ENCODE measurements around the gene PRKCH. TPM values are rescaled to one million over a fixed set of nuclear protein-coding genes. Genes with fewer than 3 reads are reported as not detected.

PRKCH gene
- total and polyA plus RNA-seq, 8 donors = 35.2 to 48.8 (median 43.1) TPM

DNA sequence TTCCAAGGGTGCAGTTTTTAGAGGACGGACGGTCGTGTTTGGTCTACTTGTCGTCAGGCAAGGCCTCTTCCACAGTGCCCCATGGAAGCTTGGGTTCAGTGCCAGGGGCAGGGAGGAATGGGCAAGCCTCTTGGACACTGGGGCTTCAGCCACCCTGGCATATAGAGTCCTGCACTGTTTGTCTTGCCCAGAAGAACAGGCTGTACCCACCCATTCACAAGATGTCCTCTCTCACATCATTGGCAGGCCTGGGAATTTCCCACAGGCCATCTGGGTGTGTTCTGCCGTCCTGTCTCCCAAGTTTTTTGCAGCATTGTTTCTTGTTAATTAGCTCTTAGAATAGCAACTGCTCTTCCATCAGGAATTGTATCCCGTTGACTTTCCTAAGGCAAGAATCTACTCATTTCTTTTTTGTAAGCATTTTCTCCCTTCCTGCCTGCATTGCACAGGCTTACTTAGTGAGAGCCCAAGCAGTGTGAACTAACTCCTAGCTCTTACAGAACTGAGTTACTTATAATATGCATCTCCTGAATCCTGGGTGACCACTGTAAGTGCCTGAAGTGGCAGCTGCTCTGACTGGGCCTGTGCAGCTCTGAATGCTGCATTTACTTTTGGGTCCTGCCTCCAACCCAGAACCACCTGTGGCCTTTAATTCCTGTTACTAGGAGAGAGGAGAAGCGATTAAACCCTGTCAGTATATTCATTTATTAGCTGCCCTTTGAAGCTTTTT lies 224.5 kb downstream of the PRKCH start:
- no peak for ATAC-seq
- intact Hi-C loops (cut with DNase I) = no loop called here
- Histone ChIP-seq H3K4me1 (peaks cover 14 to 73% of the 10 kb centered on the region in 2 donors), H3K4me3 (no peak overlapping the region), H3K9me3 (no peaks in the 10 kb centered on the region), H3K27ac (peak overlapping the region; percentile 51 to 66), H3K27me3 (no peaks in the 10 kb centered on the region), H3K36me3 (peaks cover 0 to 36% of the 10 kb centered on the region in 2 donors)
- TF ChIP-seq, protein P1, sequence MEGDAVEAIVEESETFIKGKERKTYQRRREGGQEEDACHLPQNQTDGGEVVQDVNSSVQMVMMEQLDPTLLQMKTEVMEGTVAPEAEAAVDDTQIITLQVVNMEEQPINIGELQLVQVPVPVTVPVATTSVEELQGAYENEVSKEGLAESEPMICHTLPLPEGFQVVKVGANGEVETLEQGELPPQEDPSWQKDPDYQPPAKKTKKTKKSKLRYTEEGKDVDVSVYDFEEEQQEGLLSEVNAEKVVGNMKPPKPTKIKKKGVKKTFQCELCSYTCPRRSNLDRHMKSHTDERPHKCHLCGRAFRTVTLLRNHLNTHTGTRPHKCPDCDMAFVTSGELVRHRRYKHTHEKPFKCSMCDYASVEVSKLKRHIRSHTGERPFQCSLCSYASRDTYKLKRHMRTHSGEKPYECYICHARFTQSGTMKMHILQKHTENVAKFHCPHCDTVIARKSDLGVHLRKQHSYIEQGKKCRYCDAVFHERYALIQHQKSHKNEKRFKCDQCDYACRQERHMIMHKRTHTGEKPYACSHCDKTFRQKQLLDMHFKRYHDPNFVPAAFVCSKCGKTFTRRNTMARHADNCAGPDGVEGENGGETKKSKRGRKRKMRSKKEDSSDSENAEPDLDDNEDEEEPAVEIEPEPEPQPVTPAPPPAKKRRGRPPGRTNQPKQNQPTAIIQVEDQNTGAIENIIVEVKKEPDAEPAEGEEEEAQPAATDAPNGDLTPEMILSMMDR (IDR thresholded peaks at IDR 0.05) = no peak
- DNase-seq = no peak

DNA sequence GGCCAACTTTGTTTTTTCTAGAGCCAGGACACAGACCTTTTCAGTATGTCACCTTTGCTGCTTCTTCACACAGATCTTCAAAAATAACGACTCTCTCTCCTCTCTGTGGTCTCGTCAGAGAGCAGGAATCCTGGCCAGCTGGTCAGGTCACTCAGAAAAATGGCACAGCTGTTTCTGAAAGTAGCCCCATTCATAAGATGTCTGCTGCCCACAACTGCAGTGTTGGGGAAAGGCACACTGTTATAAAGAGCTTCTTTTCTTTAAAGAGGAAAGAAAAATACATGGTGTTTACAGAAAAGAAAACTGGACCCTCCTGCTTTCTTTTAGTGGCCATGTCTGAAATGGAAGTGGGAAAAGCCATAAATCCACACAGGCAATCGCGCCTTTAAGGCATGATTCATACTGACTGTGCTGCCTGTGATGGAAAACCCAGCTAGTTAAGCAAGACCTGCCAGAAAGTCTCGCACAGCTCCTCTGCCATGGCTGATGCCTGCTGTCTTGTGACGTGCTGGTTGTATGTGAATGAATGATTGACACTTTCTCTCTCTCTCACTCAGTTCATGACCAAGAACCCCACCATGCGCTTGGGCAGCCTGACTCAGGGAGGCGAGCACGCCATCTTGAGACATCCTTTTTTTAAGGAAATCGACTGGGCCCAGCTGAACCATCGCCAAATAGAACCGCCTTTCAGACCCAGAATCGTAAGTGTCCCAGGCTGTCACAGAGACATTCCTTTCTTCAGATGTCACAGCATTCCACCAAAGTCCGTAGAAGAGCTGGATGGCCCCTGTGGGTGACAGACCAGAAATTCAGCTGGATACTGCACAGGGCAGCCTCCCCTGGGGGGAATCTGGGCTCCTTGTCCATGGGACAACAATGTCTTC lies 226.0 kb downstream of the PRKCH start:
- H3K4me3 ChIP-seq = no peak overlapping the region
- TF ChIP-seq, protein P1 (IDR thresholded peaks at IDR 0.05) = no peak
- H3K4me1 ChIP-seq = peaks cover 15 to 88% of the 10 kb centered on the region in 2 donors
- intact Hi-C loops (cut with DNase I) = no loop called here
- no peak for DNase-seq
- H3K27ac ChIP-seq = peak overlapping the region; percentile 50 to 51
- H3K9me3 ChIP-seq = no peaks in the 10 kb centered on the region
- H3K27me3 ChIP-seq = no peaks in the 10 kb centered on the region
- peak; percentile 27 for ATAC-seq
- peaks cover 0 to 38% of the 10 kb centered on the region in 2 donors for H3K36me3 ChIP-seq

DNA sequence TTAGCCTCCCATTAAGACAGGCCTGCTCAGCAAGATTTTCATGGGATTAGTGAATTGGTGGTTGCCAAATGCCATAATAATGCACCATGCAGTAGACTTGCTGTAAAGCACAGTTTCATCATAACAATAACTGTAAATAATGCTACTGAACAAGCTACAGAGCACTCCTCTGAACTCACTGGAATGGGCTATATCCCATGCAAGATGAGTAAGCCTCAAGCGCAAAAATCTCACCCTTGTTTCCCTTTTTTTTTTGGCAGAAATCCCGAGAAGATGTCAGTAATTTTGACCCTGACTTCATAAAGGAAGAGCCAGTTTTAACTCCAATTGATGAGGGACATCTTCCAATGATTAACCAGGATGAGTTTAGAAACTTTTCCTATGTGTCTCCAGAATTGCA lies 228.0 kb downstream of the PRKCH start:
- Histone ChIP-seq H3K4me1 (peaks cover 14 to 92% of the 10 kb centered on the region in 2 donors), H3K27me3 (no peaks in the 10 kb centered on the region), H3K4me3 (no peak overlapping the region), H3K27ac (peak overlapping the region in 1 of 2 donors; percentile 67), H3K9me3 (no peaks in the 10 kb centered on the region), H3K36me3 (peaks cover 0 to 38% of the 10 kb centered on the region in 2 donors)
- ATAC-seq (no peak), DNase-seq (no peak)
- TF ChIP-seq, protein P1 (IDR thresholded peaks at IDR 0.05) = no peak
- intact Hi-C loops (cut with DNase I) = no loop called here

DNA sequence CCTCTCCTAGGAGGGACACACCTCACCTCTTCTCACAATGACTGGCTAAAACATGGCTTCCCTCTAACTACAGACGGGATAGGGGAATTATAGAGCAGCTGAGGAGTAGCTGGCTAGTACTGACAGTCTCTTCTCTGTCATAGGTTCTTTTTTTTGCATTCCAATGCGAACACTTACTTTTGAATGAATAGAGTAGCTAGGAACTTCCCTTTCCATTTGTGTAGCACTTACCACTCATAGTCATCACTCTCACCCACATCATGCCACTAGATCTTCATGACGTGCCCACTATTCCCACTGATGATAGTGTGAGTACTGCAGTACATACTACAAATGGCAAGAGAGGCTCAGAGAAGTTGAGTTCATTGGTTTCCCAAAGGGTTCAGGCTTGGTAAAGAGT lies 230.0 kb downstream of the PRKCH start:
- no peaks in the 10 kb centered on the region for H3K9me3 ChIP-seq
- H3K27ac ChIP-seq = peak overlapping the region in 1 of 2 donors; percentile 95
- intact Hi-C loops (cut with DNase I) = no loop called here
- TF ChIP-seq, protein P1 (IDR thresholded peaks at IDR 0.05) = no peak
- DNase-seq = no peak
- peak; percentile 9 for ATAC-seq
- no peak overlapping the region for H3K4me3 ChIP-seq
- H3K36me3 ChIP-seq = peaks cover 0 to 38% of the 10 kb centered on the region in 2 donors
- no peaks in the 10 kb centered on the region for H3K27me3 ChIP-seq
- H3K4me1 ChIP-seq = peaks cover 14 to 83% of the 10 kb centered on the region in 2 donors

DNA sequence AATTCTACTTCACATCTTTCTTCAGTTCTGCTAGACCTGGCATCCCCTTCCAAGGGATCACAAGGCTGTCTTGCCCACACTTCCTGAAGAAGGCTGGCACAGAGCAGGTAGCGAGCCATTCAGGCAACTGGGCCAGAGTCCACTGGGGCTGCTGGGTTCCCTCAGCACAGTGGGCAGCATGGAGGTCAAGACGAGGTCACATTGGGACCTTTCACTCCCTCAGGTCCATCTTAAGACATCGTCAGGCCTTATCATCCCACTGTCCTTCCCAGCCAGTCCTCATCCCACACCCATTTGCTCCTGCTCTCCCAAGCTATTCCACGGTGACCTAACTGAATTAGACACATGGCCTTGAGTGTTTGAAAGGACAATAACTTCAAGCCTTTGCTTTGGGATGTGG lies 230.9 kb downstream of the PRKCH start:
- intact Hi-C loops (cut with DNase I) = no loop called here
- Histone ChIP-seq H3K9me3 (no peaks in the 10 kb centered on the region), H3K4me3 (no peak overlapping the region), H3K27ac (peak overlapping the region; percentile 79 to 95), H3K36me3 (peaks cover 0 to 35% of the 10 kb centered on the region in 2 donors), H3K27me3 (no peaks in the 10 kb centered on the region), H3K4me1 (peaks cover 14 to 77% of the 10 kb centered on the region in 2 donors)
- TF ChIP-seq, protein P1 (IDR thresholded peaks at IDR 0.05) = no peak
- no peak for DNase-seq
- no peak for ATAC-seq
